Smooth muscle cell (in vitro differentiated cells): ENCODE data around the gene CDHR3. TPM values are rescaled to one million over a fixed set of nuclear protein-coding genes. Genes with fewer than 3 reads are reported as not detected.

ENCODE experiments used
- DNase-seq: peaks from one replicate; lab custom pipeline; 2025; ENCODE audit not compliant: unreplicated experiment; lab: John Stamatoyannopoulos, UW
- H2AFZ ChIP-seq: fragments of 200-600 bp; sonication (generic); 2 replicates; pipeline ENCODE4 v1.6.0; 2016; ENCODE audit warnings: antibody characterized with exemption, low read depth, mild to moderate bottlenecking
- H3F3A ChIP-seq: fragments of 200-600 bp; sonication (generic); 2 replicates; pipeline ENCODE4 v1.6.0; 2017; ENCODE audit warnings: antibody characterized with exemption, low read depth
- H3K27ac ChIP-seq: fragments of 200-600 bp; sonication (generic); 2 replicates; pipeline ENCODE4 v1.5.1; 2016; ENCODE audit warnings: low read depth, mild to moderate bottlenecking
- H3K27me3 ChIP-seq: fragments of 200-600 bp; sonication (generic); 2 replicates; pipeline ENCODE4 v1.6.1; 2016; ENCODE audit warnings: low read depth, mild to moderate bottlenecking
- H3K36me3 ChIP-seq: fragments of 200-600 bp; sonication (generic); 2 replicates; pipeline ENCODE4 v1.5.1; 2016; ENCODE audit warnings: low read depth
- H3K4me1 ChIP-seq: fragments of 200-600 bp; sonication (generic); 2 replicates; pipeline ENCODE4 v1.5.1; 2016; ENCODE audit warnings: low read depth
- H3K4me2 ChIP-seq: fragments of 200-600 bp; sonication (generic); 2 replicates; pipeline ENCODE4 v1.6.0; 2016; ENCODE audit warnings: mild to moderate bottlenecking
- H3K4me3 ChIP-seq: fragments of 200-600 bp; sonication (generic); 2 replicates; pipeline ENCODE4 v1.5.1; 2016; ENCODE audit warnings: mild to moderate bottlenecking
- H3K79me2 ChIP-seq: fragments of 200-600 bp; sonication (generic); 2 replicates; pipeline ENCODE4 v1.6.0; 2016; ENCODE audit warnings: low read depth, mild to moderate bottlenecking
- H3K9ac ChIP-seq: fragments of 200-600 bp; sonication (generic); 2 replicates; pipeline ENCODE4 v1.6.0; 2016; ENCODE audit warnings: low read depth
- H3K9me3 ChIP-seq: fragments of 200-600 bp; sonication (generic); replicated peaks from 2 replicates; pipeline ENCODE4 v1.5.1; 2016; ENCODE audit warnings: low read depth
- H4K20me1 ChIP-seq: fragments of 200-600 bp; sonication (generic); 2 replicates; pipeline ENCODE4 v1.6.0; 2016; ENCODE audit warnings: low read depth
- CTCF ChIP-seq: fragments of 200-600 bp; sonication (generic); IDR thresholded peaks from 2 replicates; pipeline ENCODE4 v1.5.1; 2017; ENCODE audit warnings: borderline replicate concordance, mild to moderate bottlenecking, antibody characterized with exemption; ENCODE audit not compliant: insufficient read depth, poor library complexity, severe bottlenecking
- WGBS: methylation state at CpG from one replicate; pipeline ENCODE4 v1.1.7; 2016; ENCODE audit warnings: low lambda C conversion rate; 5-methylcytosine and 5-hydroxymethylcytosine counted together
- polyA plus RNA-seq: library from polyadenylated mRNA; unstranded; fragments of >200 nt; fragmentation: Nextera tagmentation; extraction: Ambion mirVana; gene quantifications from 2 replicates; pipeline ENCODE4 v1.2.1, GENCODE V29; 2016
- total RNA-seq: library from RNA; depleted of rRNA; stranded (reverse); fragments of >200 nt; gene quantifications from 2 replicates; pipeline ENCODE4 v1.2.3, GENCODE V29; 2014

CDHR3 gene
- total and polyA plus RNA-seq, 2 experiments from 2014 or later = 0.31 to 1.7 TPM

- WGBS = 88% methylated on average over 4 of the region's 4 CpGs
- H3K79me2 ChIP-seq = no peaks in the 10 kb centered on the region
- no peaks in the 10 kb centered on the region for H3K36me3 ChIP-seq
- TF ChIP-seq CTCF = no peak
- no peak overlapping the region for H3K4me2 ChIP-seq
- no peak overlapping the region for H3K4me3 ChIP-seq
- no peaks in the 10 kb centered on the region for H4K20me1 ChIP-seq
- H2AFZ ChIP-seq = no peak overlapping the region
- no peak overlapping the region for H3K27ac ChIP-seq
- no peaks in the 10 kb centered on the region for H3K4me1 ChIP-seq
- no peaks in the 10 kb centered on the region for H3F3A ChIP-seq
- peaks cover 3% of the 10 kb centered on the region for H3K9me3 ChIP-seq
- no peak overlapping the region for H3K9ac ChIP-seq
- no peak for DNase-seq
- H3K27me3 ChIP-seq = no peaks in the 10 kb centered on the region
Observed at GRCh38 chr7:105920766-105921165, 42.3 kb upstream of the CDHR3 start.

- no peaks in the 10 kb centered on the region for H3K4me1 ChIP-seq
- no peaks in the 10 kb centered on the region for H3K27me3 ChIP-seq
- H3K4me2 ChIP-seq = no peak overlapping the region
- H4K20me1 ChIP-seq = no peaks in the 10 kb centered on the region
- no peaks in the 10 kb centered on the region for H3K79me2 ChIP-seq
- no peak overlapping the region for H3K9ac ChIP-seq
- no peaks in the 10 kb centered on the region for H3K36me3 ChIP-seq
- no peak overlapping the region for H3K27ac ChIP-seq
- H3K9me3 ChIP-seq = peaks cover 3% of the 10 kb centered on the region
- no peak for TF ChIP-seq CTCF
- no peak for DNase-seq
- no peak overlapping the region for H2AFZ ChIP-seq
- H3K4me3 ChIP-seq = no peak overlapping the region
- 85% methylated on average over 1 of the region's 1 CpG for WGBS
- no peaks in the 10 kb centered on the region for H3F3A ChIP-seq
Observed at GRCh38 chr7:105924945-105925344, 38.1 kb upstream of the CDHR3 start.

GRCh38 chr7:105926131-105926530 is 36.9 kb upstream of the CDHR3 start:
- Histone ChIP-seq H3K79me2 (no peaks in the 10 kb centered on the region), H3K4me1 (no peaks in the 10 kb centered on the region), H3K36me3 (no peaks in the 10 kb centered on the region), H3K4me3 (no peak overlapping the region), H3K9ac (no peak overlapping the region), H3K9me3 (peaks cover 3% of the 10 kb centered on the region), H2AFZ (no peak overlapping the region), H3F3A (no peaks in the 10 kb centered on the region), H3K4me2 (no peak overlapping the region), H3K27ac (no peak overlapping the region), H4K20me1 (no peaks in the 10 kb centered on the region), H3K27me3 (no peaks in the 10 kb centered on the region)
- no peak for TF ChIP-seq CTCF
- 56% methylated on average over 3 of the region's 3 CpGs for WGBS
- DNase-seq = no peak

- no peaks in the 10 kb centered on the region for H4K20me1 ChIP-seq
- H2AFZ ChIP-seq = no peak overlapping the region
- H3K4me1 ChIP-seq = peaks cover 11% of the 10 kb centered on the region
- no peak for DNase-seq
- H3K4me3 ChIP-seq = no peak overlapping the region
- no peaks in the 10 kb centered on the region for H3K79me2 ChIP-seq
- TF ChIP-seq CTCF = no peak
- no peak overlapping the region for H3K9ac ChIP-seq
- no peak overlapping the region for H3K4me2 ChIP-seq
- H3K36me3 ChIP-seq = no peaks in the 10 kb centered on the region
- 95% methylated on average over 4 of the region's 4 CpGs for WGBS
- H3F3A ChIP-seq = no peaks in the 10 kb centered on the region
- no peak overlapping the region for H3K27ac ChIP-seq
- H3K27me3 ChIP-seq = no peaks in the 10 kb centered on the region
- no peaks in the 10 kb centered on the region for H3K9me3 ChIP-seq
Observed at GRCh38 chr7:105931179-105931578, 31.9 kb upstream of the CDHR3 start.
